Stimulated activated CD4-positive, alpha-beta T cell treated with anti-CD3 and anti-CD28 coated beads, Interleukin-1b, Interleukin-23, amount 100 ng/mL, for 48 hours (primary cell): Measurements from ENCODE around the gene RBM15.

ENCODE experiments used
- DNase-seq: peaks from one replicate; pipeline ENCODE4 v3.0.0-alpha.2; 2020

RBM15 gene

GRCh38 chr1:110338886-110339406 is at the start of gene RBM15:
TSS of gene RBM15 (plus strand) at chr1:110339377. CDS start at chr1:110339406, 29 bp downstream.
- peak; percentile 98 for DNase-seq

- no peak for DNase-seq
These were observed 47.7 kb upstream of the RBM15 start for GRCh38 chr1:110291241-110292030.

GRCh38 chr1:110292031-110292741 is 47.0 kb upstream of the RBM15 start:
- DNase-seq: no peak

GRCh38 chr1:110293601-110294104 is 45.5 kb upstream of the RBM15 start:
- no peak for DNase-seq

- no peak for DNase-seq
These were observed 44.9 kb upstream of the RBM15 start for GRCh38 chr1:110294308-110294707.

GRCh38 chr1:110298991-110299390 is 40.2 kb upstream of the RBM15 start:
- DNase-seq: no peak

- no peak for DNase-seq
These were observed 38.6 kb upstream of the RBM15 start for GRCh38 chr1:110300412-110301085.

- no peak for DNase-seq
These were observed 36.3 kb upstream of the RBM15 start for GRCh38 chr1:110302836-110303235.

GRCh38 chr1:110305900-110306420 is 33.2 kb upstream of the RBM15 start:
- DNase-seq: no peak

GRCh38 chr1:110307239-110307974 is 31.8 kb upstream of the RBM15 start:
- no peak for DNase-seq

- DNase-seq: no peak
These were observed 30.9 kb upstream of the RBM15 start for GRCh38 chr1:110308247-110308646.

GRCh38 chr1:110309139-110309538 is 30.0 kb upstream of the RBM15 start:
- no peak for DNase-seq

GRCh38 chr1:110309767-110310166 is 29.4 kb upstream of the RBM15 start:
- DNase-seq: no peak

- DNase-seq: no peak
These were observed 28.9 kb upstream of the RBM15 start for GRCh38 chr1:110310300-110310699.

- peak; percentile 75 for DNase-seq
These were observed 26.7 kb upstream of the RBM15 start for GRCh38 chr1:110312188-110313121.

GRCh38 chr1:110316735-110317134 is 22.4 kb upstream of the RBM15 start:
- no peak for DNase-seq

- no peak for DNase-seq
These were observed 21.1 kb upstream of the RBM15 start for GRCh38 chr1:110318046-110318445.

GRCh38 chr1:110319332-110320167 is 19.6 kb upstream of the RBM15 start:
- no peak for DNase-seq

GRCh38 chr1:110320168-110320518 is 19.0 kb upstream of the RBM15 start:
- no peak for DNase-seq

GRCh38 chr1:110321045-110321444 is 18.1 kb upstream of the RBM15 start:
- no peak for DNase-seq
